ENCODE results near the gene SELENOF.
"Not testable (repeated sequence)": the region's sequence is repeated elsewhere in the genome, so short reads cannot be mapped to it uniquely, and the experiment has no call there.

The SELENOF gene

DNA sequence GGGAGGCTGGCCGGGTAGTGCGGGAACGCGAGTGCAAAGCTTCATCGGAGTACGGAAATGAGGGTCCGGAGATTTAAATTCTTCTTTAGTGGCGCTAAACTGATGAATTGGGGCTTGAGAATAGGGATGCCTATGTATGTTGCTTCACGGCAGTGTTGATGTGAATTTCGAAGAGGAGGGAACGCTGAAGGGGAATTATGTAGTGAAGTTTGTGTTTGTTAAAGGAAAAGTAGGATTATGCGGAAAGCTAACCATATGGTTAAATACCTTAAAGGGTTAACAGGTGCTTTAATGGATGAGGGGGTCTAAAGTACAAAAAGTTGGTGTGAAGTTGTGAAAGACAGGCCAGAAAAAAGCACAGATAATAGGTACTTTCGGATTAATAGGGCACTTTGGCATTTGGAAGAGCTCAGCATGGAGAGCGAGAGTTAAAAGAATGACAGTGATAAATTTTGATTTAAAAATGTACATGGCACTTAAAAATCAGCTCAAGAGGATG is 1.9 kb upstream of the SELENOF start:
- no peak for DNase-seq

DNA sequence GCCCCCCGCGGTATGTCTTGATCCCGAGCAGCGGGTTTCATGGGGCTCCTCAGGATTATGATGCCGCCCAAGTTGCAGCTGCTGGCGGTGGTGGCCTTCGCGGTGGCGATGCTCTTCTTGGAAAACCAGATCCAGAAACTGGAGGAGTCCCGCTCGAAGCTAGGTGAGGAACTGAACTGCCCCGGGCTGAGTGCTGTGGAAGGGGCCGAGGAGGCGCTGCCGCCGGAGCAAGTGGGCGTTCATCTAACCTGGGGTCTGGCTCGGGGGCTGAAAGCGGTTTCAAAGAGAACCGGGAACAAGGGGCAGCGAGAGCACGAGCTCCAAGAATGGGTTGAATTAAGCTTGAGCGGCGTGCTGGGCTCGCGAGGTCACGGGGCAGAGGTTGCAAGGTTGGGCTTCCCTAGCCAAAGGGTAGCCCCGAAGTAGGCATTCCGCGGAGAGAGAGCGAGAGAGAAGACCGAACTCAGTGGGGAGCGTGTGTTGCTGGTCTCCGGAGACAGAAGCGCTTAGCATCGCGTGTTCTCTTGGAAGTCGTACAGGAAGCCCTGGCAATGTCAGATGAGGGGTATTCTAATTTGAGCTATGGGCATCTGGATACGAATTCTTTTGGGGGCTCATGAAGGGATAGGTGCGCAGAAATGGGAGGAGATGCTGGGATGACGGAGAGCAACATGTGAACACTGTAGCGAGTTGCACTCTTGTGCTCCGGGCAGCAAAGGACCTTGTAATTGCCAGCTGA is 1.2 kb upstream of the SELENOF start:
- peak; percentile 53 for DNase-seq

GRCh38 chr1:86914601-86914997 is 673 bp upstream of the SELENOF start, which contains the start of gene HS2ST1:
TSS of gene HS2ST1 (plus strand) at chr1:86914635.
- DNase-seq, result no peak

GRCh38 chr1:86913399-86913895 is 479 bp downstream of the SELENOF start:
- peak; percentile 49 for DNase-seq

DNA sequence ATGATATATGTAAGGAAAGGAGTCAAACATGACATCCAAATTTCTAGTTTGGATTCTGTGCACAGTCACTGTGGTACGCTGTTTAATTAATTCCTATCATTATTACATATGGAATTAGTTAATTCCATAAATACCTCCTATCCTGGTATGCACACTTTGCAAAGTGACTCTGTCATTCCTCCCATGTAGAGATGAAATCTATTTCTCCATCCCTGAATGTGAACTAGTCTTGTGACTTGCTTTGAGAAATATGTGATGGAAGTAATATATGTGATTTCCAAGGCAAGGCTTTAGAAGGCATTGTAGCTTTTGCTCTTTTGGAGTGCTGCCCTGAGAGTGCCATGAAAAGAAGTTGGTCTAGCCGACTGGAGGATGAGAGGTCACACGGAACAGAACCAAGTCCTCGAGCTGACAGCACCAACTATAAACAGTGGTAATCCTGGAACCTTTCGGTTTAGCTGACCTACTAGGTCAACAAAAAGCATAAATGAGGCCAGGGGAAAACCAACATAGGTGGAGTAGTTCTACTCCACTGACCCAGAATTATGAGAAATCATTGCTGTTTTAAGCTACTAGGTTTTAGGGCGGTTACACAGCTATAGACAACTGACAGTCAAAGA is 1.5 kb downstream of the SELENOF start:
- no peak for DNase-seq

GRCh38 chr1:86906419-86906818 is 7.5 kb downstream of the SELENOF start:
- no peak for DNase-seq

DNA sequence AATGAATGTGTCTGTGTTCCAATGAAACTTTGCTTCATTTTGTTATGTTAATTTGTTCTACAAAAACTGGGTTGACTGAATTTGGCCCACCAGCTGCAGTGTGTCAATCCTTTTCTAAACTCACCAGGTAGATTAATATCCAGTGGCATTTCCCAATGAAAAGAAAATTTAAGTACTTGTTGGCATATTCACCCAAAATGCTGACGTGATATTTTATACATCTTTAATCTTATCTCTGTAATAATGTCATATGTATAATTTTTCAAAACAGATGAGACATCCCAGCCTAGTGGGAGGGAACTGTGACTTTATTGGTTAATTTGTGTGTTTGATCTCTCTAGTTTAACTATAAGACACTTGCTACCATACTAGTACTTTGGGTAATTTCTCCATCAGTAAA is 8.1 kb downstream of the SELENOF start:
- no peak for DNase-seq

- DNase-seq, result not testable (repeated sequence)
Observed at GRCh38 chr1:86899401-86899800, 14.5 kb downstream of the SELENOF start.

GRCh38 chr1:86888327-86888726 is 25.6 kb downstream of the SELENOF start:
- DNase-seq, result no peak

DNA sequence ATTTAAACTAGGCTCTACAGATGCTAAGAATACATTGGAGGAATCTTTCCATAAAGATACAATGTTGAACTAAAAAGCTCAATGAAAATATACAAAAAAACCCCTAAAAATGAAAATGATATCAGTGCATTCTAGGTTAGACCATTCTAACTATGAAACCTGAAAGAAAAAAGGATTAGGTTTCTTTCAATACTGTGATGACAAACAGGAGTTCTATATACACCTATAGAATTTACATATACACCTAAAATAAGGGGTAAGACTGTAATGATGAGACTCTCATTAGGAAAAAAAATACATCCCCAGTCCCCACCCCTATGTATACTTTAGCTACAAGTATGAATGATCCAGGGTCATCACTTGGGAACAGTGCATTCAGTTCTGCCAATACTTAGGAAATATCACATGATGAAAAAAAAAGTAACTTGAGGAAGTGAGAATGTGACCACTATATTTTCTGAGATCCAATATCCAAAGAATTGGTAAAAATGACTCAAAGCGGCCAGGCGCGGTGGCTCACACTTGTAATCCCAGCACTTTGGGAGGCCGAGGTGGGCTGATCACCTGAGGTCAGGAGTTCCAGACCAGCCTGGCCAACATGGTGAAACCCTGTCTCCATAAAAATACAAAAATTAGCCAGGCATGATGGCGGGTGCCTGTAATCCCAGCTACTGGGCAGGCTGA is 26.3 kb downstream of the SELENOF start:
- DNase-seq, result no peak

DNA sequence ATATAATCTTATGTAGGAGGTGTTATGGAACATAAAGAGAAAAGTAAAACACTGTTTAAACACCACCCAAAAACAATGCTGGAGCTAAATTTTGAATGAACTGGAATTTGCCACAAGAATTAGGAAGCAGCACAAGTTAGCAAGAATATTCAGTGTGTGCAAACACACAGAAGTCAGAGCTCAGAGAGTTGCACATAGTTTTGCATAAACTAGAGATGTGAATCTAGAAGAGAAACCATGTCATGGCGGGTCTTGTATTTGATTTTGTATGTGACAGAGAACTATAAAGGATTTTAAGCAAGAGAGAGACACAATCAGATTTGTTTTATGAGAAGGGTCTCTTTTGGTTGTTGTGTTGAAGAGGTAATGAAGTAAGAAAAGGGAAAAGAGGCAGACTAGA is 38.2 kb downstream of the SELENOF start:
- no peak for DNase-seq

GRCh38 chr1:86872086-86872485 is 41.8 kb downstream of the SELENOF start:
- DNase-seq, result no peak

- no peak for DNase-seq
Observed at GRCh38 chr1:86871001-86871400, 42.9 kb downstream of the SELENOF start.

DNA sequence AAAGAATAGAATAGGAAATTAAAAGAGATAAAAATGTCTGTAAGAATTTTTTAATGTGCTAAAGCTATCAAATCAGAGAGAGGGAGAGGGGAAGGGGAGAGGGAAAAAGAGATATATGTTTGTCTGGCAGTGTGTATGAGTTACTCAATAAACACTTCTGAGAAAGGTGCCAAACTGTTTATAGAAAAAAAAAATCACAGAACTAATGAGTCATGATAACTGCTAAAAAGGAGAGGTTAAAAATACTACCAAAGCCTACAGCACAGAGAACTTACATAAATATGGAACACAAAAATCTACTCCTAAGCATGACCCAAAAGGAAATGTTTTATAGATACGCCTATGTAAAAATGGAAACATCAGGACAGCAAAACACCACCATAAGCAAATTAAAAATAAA is 45.4 kb downstream of the SELENOF start:
- DNase-seq, result peak; percentile 4

- not testable (repeated sequence) for DNase-seq
Observed at GRCh38 chr1:86867278-86867677, 46.6 kb downstream of the SELENOF start.

DNA sequence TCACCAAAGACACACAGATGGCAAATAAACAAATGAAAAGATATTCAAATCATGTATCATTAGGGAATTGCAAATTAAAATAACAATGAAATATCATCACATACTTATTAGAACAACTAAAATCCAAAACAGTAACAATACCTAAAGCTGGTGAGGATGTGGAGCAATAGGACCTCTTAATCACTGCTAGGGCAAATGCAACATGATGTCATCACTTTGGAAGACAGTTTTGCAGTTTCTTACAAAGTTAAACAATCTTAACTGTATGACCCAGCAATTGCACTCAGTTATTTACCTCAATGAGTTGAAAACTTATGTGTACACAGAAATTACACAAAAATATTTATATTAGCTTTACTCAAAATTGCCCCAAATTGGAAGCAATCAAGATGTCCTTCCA is 47.3 kb downstream of the SELENOF start:
- no peak for DNase-seq

GRCh38 chr1:86865973-86866637 is 47.8 kb downstream of the SELENOF start:
- DNase-seq, result no peak

DNA sequence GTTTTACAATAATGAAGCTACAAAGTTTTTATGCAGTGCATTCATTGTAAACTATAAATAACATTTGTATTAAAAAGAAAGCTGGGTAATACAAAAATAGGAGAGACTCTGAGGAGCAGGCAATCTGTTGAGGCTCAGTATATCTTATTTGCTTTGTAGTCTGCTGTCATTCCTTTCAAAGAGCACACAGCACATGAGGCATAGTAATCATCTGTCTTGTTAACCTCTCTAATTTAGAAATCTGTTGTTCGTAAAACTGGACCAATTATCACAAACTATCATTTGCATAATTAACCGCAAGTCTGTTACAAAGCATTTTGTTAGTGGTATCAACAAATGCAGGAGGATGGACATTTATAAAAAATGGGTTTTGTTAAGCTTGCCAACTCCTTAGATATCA is 51.0 kb downstream of the SELENOF start:
- DNase-seq, result no peak

GRCh38 chr1:86861424-86861823 is 52.5 kb downstream of the SELENOF start:
- DNase-seq, result no peak

- DNase-seq, result no peak
Observed at GRCh38 chr1:86860424-86860823, 53.5 kb downstream of the SELENOF start.

DNA sequence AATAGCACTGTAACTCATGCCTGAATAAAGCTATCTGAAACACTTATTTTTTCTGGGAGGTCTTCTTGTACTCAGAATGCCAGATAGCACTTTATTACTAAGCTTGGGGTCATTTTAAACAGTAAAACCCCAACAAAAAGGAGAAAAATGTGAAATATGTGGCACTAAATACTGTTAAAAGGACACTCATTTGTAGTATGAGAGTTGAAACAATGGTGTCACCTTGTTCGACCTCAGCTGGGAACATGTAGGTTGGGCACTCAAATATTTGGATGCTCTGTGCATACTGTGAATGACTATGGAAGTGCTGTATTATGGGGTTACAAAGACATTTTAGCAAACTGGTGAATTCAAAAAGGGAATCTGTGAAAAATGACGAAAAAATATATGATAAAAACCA is 53.9 kb downstream of the SELENOF start:
- DNase-seq, result no peak

DNA sequence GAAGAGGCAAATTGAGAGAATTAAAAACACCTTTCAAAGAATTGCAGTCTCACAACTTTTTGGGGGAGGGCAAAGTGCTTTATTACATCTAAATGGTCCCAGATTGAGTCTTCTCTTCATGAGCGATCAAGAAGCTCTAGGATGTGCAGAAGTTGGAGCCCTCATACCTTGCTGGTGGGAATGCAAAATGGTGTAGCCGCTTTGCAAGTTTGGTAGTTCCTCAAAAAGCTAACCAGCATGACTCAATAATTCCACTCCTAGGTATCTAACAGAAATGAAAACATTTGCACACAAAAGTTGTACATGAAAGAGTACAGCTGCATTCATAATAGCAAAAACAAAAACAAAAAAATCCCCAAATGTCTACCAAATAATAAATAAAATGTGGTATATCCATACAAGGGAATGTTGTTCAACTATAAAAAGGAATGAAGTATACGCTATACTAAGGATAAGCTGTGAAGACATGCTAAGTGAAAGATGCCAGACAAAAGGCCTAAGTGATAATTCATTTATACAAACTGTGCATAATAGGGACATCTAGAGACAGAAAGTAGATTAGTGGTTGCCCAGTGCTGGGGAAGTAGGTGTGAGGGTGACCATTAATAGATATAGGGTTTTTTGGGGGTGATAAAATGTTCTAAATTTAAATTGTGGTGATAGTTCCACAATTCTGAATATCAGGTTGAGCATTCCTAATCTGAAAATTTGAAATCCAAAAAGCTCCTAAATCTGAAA is 55.2 kb downstream of the SELENOF start:
- DNase-seq, result no peak

All from activated CD4-positive, alpha-beta T cell treated with anti-CD3 and anti-CD28 coated beads, Interleukin-2, amount 50 U/mL, for 16 hours (primary cell).